Activated CD4-positive, CD25-positive, alpha-beta regulatory T cell treated with anti-CD3 and anti-CD28 coated beads, Interleukin-2, amount 50 U/mL, for 16 hours (primary cell): ENCODE measurements around the gene RYK.
"Not testable (repeated sequence)": the region's sequence is repeated elsewhere in the genome, so short reads cannot be mapped to it uniquely, and the experiment has no call there.

Experiments
- DNase-seq: peaks from one replicate; pipeline ENCODE4 v3.0.0-alpha.2; 2020; ENCODE audit warnings: low read depth, low spot score

The RYK gene

DNA sequence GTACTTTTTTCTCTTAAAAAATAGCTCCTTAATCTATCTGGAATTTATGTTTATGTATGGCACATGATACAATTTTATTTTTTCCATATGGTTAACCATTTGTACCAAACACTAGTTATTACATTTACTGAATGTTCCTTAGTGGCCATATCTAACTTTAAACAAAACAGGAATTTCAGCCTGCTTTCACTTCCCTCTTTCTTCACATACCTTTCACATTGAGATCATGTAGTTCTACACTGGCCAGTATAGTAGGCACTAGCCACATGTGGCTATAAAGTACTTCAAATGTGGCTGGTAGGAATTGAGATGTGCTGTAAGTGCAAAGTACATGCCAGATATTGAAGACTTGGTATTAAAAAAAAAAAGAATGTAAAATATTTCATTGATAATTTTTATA, 4.7 kb upstream of the RYK start:
- DNase-seq, result no peak

DNA sequence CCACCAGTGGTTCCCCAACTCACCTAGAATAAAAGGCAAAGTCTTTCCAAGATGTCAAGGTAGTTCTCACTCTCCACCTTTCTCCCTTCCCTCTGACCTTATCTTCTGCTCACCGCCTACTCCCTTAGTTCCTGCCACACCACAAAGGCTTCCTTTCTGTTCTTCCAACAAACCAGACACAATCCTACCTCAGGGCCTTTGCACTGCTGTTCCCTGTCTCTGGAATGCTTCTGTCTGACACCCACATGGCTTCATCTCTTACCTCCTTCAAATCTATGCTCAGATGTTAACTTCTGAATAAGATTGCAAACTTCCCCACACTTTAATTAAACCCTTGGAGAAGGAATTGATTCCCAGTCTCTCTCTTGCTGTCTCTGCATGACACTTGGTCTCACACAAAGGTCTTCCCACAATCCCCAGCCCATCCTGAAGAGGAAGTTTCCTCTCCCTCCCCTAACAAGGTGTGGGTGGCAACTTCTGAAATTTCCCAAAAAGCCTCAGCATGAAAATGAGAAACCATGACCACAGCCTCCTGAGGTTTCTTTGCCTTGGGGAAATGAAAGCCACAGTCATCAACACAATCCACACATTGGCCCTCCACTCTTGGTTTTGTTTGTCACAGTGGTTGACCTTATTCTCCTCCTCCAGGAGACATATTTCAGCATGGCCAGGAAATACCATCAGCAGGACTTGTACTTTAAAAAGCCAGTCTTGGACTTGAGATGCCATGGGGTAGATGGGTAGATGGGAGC, 3.0 kb upstream of the RYK start:
- no peak for DNase-seq

DNA sequence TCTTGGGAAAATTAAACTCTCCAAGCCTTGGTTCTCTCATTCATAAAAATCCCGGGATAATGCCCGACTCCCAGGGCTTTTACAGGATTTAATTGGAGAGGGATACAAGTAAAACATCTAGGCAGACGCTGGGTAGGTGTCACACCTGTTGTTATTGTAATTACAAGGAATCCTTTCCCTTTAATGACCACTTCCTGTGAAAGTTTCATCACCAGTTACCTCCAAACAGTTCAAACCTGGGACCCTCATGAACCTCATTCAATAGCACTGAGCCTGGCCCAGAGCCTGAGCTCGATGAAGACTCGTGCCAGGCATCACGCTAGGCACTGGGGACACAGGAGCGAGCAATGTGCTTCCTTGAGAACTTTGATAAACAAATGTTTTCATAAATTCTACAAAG, 2.1 kb upstream of the RYK start:
- DNase-seq, result no peak

DNA sequence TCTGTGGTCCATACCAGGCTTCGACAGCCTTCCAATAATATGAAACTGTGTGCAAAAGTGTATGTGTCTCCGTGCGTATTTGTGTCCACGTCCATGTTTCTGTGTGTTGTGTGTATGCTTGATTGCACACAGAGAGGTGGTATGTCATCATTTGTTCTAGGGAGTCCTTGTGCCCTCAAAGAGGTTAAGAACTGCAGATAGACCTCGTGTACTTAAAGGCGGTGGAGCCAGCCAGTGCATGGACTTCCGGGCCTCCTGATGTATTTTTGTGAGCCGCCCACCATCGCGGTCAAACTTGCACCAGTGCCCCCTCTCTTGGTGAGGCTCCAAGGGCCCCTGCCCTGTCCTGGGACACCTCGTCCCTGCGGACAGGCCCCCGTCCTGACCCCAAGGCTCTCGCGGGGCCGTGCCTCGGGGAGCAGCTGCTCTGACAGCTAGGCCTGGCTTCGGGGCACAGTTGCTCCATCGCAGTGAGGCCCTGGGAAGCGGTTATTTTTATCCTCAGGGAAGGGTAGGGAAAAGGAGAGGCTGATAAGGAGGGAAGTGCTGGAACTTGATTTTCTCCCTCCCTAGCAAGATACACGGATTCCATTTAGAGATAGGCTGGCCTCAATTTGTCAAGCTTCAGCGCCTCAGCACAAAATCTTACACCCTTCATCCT, 1.2 kb upstream of the RYK start:
- DNase-seq, result no peak

DNA sequence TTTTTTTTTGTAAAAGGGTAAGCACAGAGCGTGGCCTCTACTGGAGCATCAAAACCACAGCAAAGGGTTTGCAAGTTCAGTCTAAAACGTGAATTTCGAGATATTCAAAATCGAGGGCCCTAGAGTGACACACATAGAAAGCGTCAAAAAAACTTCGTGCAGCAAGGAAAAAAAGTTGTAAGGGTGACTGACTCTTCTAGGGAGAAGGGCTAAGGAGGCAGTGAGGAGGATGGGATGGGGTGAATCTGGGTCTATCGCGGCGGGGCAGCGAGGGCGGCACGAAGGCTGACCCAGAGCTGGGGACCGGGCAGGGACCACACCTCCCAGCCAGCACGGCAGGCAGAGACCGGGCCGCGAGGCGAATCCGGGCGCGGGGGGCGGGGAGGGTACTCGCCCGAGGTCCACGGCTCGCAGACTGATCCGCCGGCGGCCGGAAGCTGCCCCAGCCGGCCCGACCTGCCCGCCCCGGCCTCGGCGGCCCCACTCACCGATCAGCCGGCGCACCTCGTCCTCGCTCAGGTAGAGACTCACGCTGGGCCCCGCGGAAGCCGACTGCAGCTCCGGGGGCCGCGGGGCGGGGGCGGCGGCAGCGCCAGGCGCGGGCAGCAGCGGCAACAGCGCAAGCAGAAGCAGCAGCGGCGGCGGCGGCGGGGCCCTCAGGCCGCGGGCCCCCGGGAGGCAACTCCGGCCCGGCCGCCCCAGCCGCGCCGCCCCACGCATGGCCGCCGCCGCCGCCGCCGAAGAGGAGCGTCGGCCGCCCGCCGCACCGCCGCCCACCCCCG, 533 bp downstream of the RYK start:
- no peak for DNase-seq

GRCh38 chr3:134249296-134249841, 1.3 kb downstream of the RYK start:
- DNase-seq, result no peak

DNA sequence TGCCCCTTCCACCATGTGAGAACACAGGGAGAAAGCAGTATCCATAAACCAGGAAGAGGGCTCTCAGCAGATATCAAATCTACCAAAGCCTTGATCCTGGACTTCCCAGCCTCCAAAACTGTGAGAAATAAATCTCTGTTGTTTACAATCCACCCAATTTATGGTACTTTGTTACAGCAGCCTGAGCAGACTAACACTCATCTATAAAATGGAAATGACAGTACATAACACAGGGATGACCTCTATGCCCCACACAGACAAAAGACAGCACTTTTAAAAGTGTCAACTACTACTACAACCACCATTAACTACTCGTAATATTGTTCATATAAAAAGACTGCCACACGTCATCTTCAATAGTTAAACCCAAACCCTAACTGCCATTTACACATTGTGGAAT, 5.7 kb downstream of the RYK start:
- no peak for DNase-seq

DNA sequence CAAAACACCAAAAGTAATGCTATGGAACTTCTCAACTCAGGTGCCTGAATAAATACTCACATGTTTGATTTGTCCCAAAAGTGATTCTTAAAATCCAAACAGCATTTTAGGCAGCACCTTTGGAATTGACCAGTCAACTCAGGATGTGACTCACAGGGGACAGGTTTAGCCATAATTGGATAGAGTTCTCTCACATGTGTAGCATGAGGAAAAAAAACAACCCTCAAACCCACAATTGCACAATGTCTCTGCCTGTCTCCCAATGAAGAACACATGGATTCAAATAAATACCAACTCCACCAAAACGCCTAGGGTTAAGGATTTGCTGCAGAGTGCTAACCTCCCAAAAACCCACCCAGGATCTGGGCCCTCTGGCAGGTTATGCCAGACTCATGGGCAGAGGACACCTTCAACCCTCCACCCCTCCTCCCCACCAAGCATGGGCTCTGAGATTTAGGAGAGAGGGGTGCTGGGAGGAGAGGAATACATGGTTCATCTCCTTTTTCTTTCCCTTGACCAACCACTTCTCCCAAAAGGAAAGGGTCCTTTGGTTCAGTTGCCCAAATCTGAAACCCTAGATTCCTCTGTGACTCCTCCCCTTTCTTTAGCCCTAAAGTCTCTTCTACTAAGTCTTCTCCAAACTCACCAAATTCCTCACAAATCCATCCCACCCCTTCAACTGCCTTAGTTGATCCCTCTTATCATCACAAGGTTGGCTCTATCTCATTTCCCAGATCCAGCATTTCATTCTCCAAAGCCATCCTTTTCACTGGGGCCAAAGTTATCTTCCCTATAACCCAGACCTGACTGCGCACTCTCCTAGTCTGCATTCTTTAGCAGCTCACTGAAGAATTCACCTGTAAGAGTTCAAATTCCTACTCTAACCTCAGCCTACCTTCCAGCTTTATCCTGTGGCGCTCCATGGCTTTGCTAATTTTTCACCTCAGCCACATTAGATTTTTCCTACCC, 7.7 kb downstream of the RYK start:
- no peak for DNase-seq

- DNase-seq, result no peak
Measured at GRCh38 chr3:134239538-134239937, 11.1 kb downstream of the RYK start.

DNA sequence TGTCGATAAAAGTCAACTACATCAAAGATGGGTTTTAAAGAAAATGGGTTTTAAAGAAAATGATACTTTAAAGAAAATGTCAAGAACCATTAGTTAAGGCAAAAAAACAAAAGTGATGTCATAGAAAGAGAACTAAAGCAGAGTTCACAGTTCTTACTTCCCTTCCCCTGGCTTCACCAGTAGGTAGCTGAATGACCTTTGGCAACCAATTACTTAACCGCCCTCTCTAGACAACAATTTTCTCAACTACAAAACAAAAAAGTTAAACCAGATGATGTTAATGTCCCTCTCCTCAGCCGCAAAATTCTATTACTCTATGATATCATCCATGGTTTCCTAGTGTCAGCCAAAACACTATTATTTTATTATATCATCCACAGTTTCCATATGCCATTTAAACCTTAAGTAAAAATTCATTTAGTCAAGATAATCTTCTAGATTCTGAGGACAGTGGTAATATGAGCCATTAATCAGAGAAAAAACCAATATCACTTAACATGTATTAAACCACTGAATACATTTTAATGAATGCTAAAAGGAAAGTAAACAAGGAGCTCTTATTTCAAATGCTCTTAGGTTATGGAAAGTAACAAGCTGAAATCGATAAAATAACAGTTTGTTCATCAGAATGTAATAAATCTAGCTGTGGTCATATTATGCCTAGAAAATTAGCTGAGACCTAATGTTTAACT, 13.1 kb downstream of the RYK start:
- no peak for DNase-seq

GRCh38 chr3:134236505-134237170, 14.0 kb downstream of the RYK start:
- DNase-seq, result no peak

- DNase-seq, result no peak
Measured at GRCh38 chr3:134235577-134236076, 15.0 kb downstream of the RYK start.

DNA sequence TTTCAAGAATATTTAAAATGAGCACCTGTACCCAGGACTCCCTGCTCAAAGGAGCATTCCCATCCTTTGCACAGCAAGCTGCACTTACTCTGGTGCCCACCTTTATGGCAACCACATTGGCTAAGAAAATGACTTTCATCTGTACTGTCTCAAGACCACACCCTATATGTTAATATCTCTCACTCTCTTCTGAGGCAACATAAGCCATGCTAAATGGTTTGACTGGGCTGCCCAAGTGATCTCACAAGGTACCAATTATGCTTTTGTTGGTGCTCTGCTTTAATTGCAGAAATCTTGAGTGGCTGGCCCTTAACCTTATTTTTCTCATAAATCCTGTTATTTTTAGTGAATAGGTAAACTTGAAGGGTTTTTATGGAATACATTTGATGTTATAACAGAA, 17.7 kb downstream of the RYK start:
- DNase-seq, result no peak

GRCh38 chr3:134232151-134232550, 18.5 kb downstream of the RYK start:
- no peak for DNase-seq

DNA sequence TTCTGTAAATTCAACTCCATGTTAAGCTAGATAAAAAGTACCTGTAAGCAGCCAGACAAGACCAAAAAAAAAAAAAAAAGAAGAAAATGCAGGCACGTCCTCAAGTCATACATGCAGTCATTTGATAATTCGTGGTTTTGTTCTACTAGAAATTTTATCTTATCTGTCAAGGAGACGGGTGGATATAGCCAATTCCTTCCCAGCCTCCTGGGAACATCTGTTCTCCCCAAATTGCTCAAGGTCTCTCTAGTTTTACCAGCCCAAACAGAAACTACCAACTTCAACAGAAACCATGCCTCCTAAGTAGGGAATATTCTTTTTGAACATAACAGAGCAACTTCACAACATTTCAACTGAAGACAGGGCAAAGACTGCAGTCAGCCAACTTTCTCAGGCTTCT, 19.5 kb downstream of the RYK start:
- no peak for DNase-seq

DNA sequence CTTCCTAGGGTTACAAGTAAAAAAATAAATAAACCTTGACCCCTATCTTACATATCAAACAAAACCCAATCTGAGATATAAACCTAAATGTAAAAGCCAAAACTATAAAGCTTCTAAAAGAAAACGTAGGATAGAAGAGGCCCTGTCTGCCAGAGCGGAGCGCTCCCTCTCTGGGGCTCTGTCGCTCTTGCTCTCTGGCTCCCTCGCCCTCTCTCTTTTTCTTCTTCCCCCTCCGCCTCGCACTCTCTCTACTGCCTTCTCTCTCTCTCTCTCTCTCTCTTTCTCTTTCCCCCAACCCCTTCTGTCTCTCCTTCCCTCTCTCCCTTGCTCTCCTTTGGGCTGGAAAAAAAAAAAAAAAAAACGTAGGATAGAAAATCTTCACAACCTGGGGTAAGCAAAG, 21.6 kb downstream of the RYK start:
- no peak for DNase-seq

DNA sequence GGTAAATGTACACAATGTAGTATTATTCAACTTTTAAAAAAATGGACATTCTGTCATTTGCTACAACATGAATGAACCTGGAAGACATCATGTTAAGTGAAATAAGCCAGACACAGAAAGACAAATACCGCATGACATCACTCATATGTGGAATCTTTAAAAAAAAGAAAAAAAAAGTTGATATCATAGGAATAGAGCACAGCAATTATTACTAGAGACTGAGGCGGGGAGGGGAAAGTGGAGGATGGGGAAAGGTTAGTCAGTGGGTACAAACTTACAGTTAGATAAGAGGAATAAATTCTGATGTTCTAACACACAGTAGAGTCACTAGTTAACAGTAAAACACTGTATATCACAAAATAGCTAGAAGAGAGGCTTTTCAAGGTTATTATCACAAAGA, 22.2 kb downstream of the RYK start:
- DNase-seq, result no peak

- DNase-seq, result no peak
Measured at GRCh38 chr3:134228035-134228434, 22.6 kb downstream of the RYK start.

- not testable (repeated sequence) for DNase-seq
Measured at GRCh38 chr3:134224796-134225156, 25.9 kb downstream of the RYK start.

GRCh38 chr3:134222835-134223234, 27.8 kb downstream of the RYK start:
- no peak for DNase-seq
